Endothelial cell of umbilical vein (primary cell): ENCODE results near the gene SYDE1.

ENCODE experiments used
- CTCF ChIP-seq, 2 donors: IDR thresholded peaks; 1 replicate in 1 of 2; 2 replicates in 1 of 2; pipeline ENCODE4 v1.5.1; 2011; ENCODE audit warnings: low read length in 2 of 2, mild to moderate bottlenecking in 2 of 2, moderate library complexity in 2 of 2, control low read depth in 1 of 2, inconsistent platforms in 1 of 2, low read depth in 1 of 2; ENCODE audit not compliant: insufficient read depth in 1 of 2; ENCODE audit errors: extremely low read depth in 1 of 2
- MYC ChIP-seq: IDR thresholded peaks from one replicate; pipeline ENCODE4 v1.6.1; 2011; ENCODE audit warnings: mild to moderate bottlenecking, low read depth, low read length

DNA sequence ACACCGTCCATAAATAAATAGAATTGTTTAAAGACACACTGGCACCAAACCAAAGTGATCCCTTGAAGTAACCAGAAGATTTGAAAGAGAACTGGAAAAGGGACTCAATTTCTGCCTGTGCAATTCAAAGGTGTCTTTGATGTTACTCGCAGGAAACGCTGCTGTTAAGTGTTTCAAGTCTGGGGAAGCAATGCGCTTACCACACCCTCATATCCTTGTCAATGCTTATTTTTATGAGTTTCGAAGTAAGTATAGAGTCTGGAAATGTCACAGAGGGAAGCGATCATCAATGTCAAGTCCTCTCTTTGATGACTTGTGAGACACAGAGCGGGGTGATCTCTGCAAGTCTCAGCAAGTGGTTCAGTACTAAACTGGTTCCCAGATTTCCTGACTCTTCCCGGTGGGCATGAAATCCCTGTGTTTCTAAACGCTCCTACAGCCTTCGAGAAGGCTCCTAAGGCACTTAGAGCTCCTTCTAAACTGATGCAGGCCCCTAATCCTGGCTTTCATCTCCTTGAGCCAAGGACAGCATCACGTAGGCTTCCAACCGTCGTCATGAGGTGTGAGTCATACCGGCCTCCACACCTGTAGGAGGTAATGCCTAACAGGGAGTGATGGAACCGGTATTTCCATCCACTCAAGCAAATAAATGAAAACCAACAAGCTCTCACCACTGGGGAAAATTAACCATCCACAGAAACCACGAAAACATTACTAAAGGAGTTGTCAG is 22.8 kb downstream of the SYDE1 start:
- TF ChIP-seq MYC (no peak), CTCF (IDR thresholded peaks at IDR 0.05; ENCODE audit: extremely low read depth in 1 of 2, insufficient read depth in 1 of 2, low read depth in 1 of 2, low read length in 2 of 2) (no peak)
